Jurkat, Clone E6-1 (cell line): ENCODE results near the gene GID8.

Experiments used
- DNase-seq: peaks from one replicate; pipeline ENCODE4 v3.0.0-alpha.2; 2011; ENCODE audit warnings: low read depth, low spot score
- H3K4me3 ChIP-seq: 2 replicates; pipeline ENCODE4 v1.5.1; 2011; ENCODE audit warnings: mild to moderate bottlenecking, low read length, control low read depth, moderate library complexity

GID8 gene

GRCh38 chr20:62991196-62991807, 53.4 kb downstream of the GID8 start:
- no peak for DNase-seq
- H3K4me3 ChIP-seq, result no peak overlapping the region

GRCh38 chr20:62991863-62992262, 53.9 kb downstream of the GID8 start:
- DNase-seq, result no peak
- H3K4me3 ChIP-seq, result no peak overlapping the region

- no peak for DNase-seq
Observed at GRCh38 chr20:62993856-62994494, 56.0 kb downstream of the GID8 start.

GRCh38 chr20:62994869-62995281, 56.9 kb downstream of the GID8 start:
- DNase-seq, result no peak
- H3K4me3 ChIP-seq, result no peak overlapping the region

More at GRCh38 chr20:62993856-62994494, 56.0 kb downstream of the GID8 start:
- no peak overlapping the region for H3K4me3 ChIP-seq

GRCh38 chr20:62995481-62995880, 57.5 kb downstream of the GID8 start:
- DNase-seq, result no peak
- no peak overlapping the region for H3K4me3 ChIP-seq

- no peak overlapping the region for H3K4me3 ChIP-seq
- DNase-seq, result no peak
Observed at GRCh38 chr20:62995898-62996595, 58.1 kb downstream of the GID8 start.

- no peak overlapping the region for H3K4me3 ChIP-seq
- DNase-seq, result no peak
Observed at GRCh38 chr20:62996596-62996982, 58.6 kb downstream of the GID8 start.

- DNase-seq, result no peak
- no peak overlapping the region for H3K4me3 ChIP-seq
Observed at GRCh38 chr20:62997417-62998035, 59.6 kb downstream of the GID8 start.
